Activated CD4-positive, alpha-beta T cell treated with anti-CD3 and anti-CD28 coated beads, Interleukin-2, amount 50 U/mL, for 16 hours (primary cell): ENCODE data around the gene MYH7B.

Experiments
- DNase-seq: peaks from one replicate; pipeline ENCODE4 v3.0.0-alpha.2; 2020

Gene MYH7B

DNA sequence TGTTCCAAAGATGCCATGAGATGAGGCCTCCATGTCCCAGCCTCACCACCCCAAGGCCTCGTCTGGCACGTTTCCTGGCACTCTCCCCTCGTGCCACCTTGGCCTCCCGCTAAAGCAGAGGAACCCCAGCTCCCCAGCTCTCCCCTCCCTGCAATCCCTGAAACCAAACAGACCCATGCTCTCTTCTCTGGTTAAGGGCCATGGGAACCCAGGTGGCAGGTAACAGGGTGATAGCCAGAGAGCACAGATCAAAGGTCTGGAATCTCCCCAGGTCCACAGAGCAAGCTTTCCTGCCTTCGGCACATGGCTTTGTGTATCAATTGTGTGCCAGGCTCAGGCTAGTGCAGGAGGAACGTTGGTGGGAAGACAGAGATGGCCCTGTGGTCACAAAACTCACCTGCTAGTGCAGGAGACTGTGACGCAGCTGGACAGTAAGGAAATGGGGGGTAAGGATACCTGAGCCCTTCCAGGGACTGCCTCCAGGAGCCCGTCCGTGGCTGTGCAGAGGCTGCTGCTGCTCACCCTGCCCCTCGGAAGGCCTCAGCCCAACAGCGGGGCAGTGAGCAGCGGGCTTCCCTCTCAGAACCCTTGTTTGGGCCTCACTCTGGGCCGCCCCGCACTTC, 39.0 kb downstream of the MYH7B start:
- DNase-seq: no peak

DNA sequence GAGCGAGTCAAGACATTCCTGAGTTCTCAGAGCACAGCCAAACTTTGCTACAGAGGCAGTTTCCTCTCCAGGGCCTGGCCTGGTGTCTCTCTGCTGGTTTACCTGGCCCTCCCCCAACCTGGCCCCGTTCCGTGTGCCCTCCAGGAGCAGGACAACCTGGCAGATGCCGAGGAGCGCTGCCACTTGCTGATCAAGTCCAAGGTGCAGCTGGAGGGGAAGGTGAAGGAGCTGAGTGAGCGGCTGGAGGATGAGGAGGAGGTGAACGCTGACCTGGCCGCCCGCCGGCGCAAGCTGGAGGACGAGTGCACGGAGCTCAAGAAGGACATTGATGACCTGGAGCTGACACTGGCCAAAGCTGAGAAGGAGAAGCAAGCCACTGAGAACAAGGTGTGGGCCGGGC, 39.5 kb downstream of the MYH7B start:
- DNase-seq: no peak

DNA sequence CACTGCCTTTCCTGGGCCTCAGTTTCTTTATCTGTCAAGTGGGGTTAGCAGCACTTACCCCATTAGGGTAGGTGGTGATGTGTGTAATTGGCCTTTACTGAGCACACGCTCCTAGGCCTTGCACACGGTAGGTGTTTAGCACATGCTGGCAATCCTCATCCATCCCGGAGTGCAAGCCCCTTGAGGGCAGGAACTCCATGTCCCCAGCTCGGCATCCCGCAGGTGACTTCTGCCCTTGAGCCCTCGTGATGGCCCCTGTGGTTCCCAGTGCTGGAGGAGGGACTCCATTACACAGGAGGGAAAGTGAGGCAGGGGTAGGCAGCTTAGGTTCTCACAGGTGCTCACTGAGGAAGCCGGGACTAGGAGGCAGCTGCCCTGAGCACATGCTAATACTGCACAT, 40.0 kb downstream of the MYH7B start:
- no peak for DNase-seq

GRCh38 chr20:34996243-34997028, 40.8 kb downstream of the MYH7B start:
- DNase-seq: no peak

DNA sequence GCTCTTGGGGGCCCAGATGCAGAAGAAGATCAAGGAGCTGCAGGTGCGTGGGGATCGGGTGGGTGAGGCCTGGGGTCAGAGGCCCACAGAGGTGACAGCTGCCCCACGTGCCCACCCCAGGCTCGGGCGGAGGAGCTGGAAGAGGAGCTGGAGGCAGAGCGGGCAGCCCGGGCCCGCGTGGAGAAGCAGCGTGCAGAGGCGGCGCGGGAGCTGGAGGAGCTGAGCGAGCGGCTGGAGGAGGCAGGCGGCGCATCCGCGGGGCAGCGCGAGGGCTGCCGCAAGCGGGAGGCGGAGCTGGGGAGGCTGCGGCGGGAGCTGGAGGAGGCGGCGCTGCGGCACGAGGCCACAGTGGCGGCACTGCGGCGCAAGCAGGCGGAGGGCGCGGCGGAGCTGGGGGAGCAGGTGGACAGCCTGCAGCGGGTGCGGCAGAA, 41.5 kb downstream of the MYH7B start:
- peak; percentile 10 for DNase-seq

GRCh38 chr20:34997774-34998173, 42.1 kb downstream of the MYH7B start:
- no peak for DNase-seq

DNA sequence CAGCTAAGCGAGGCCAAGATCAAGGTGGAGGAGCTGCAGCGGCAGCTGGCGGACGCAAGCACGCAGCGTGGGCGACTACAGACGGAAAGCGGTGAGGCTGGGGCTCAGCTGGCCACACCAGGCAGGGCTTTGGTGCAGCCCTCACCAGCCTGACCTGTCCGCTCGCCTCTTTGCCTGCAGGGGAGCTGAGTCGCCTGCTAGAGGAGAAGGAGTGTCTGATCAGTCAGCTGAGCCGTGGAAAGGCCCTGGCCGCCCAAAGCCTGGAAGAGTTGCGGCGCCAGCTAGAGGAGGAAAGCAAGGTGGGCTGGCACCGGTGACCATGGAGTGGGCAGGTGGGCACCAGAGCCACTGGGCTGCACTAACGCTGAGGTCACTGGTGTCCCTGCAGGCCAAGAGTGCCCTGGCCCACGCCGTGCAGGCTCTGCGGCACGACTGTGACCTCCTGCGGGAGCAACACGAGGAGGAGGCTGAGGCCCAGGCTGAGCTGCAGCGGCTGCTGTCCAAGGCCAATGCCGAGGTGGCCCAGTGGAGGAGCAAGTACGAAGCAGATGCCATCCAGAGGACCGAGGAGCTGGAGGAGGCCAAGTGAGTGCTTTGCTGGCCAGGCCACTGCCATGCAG, 42.8 kb downstream of the MYH7B start:
- no peak for DNase-seq

GRCh38 chr20:34999021-34999451, 43.4 kb downstream of the MYH7B start:
- DNase-seq: no peak

DNA sequence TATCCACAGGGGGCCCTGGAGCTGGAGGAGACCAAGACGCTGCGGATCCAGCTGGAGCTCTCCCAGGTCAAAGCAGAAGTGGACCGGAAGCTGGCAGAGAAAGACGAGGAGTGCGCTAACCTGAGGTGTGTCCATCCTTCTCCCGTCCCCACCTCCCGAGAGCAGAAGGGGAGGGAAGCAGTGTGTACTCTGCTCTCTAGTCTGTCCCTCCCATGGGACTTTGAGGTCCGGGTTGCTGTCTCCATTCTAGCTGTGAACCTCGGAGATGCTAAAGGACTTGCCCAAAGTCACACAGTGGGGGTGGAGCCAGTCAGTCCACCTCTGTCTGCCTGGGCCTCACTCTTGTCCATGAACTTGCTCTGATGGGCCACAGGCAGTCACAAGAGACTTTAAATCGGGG, 44.1 kb downstream of the MYH7B start:
- DNase-seq: no peak

GRCh38 chr20:35000311-35000921, 44.7 kb downstream of the MYH7B start:
- no peak for DNase-seq

DNA sequence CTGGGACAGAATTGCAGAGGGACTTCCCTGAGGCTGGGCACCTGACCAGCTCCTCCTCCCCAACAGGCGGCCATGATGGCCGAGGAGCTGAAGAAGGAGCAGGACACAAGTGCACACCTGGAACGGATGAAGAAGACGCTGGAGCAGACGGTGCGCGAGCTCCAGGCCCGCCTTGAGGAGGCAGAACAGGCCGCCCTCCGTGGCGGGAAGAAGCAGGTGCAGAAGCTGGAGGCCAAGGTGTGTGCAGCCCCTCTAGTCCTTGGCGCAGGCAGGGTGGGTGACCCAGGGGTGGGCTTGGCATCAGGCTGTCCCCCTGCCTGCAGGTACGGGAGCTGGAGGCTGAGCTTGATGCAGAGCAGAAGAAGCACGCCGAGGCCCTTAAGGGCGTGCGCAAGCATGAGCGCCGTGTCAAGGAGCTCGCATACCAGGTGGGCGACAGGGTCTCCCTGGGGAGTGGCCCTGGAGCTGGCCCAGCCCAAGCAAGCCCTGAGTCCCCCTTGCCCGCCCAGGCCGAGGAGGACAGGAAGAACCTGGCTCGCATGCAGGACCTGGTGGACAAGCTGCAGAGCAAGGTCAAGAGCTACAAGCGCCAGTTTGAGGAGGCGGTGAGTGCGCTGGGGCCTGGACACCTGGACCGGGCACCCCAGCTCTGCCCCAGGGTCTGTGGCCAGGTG, 45.4 kb downstream of the MYH7B start:
- no peak for DNase-seq

GRCh38 chr20:35001596-35002362, 46.1 kb downstream of the MYH7B start:
- no peak for DNase-seq

GRCh38 chr20:35002426-35003210, 47.0 kb downstream of the MYH7B start:
- DNase-seq: no peak

DNA sequence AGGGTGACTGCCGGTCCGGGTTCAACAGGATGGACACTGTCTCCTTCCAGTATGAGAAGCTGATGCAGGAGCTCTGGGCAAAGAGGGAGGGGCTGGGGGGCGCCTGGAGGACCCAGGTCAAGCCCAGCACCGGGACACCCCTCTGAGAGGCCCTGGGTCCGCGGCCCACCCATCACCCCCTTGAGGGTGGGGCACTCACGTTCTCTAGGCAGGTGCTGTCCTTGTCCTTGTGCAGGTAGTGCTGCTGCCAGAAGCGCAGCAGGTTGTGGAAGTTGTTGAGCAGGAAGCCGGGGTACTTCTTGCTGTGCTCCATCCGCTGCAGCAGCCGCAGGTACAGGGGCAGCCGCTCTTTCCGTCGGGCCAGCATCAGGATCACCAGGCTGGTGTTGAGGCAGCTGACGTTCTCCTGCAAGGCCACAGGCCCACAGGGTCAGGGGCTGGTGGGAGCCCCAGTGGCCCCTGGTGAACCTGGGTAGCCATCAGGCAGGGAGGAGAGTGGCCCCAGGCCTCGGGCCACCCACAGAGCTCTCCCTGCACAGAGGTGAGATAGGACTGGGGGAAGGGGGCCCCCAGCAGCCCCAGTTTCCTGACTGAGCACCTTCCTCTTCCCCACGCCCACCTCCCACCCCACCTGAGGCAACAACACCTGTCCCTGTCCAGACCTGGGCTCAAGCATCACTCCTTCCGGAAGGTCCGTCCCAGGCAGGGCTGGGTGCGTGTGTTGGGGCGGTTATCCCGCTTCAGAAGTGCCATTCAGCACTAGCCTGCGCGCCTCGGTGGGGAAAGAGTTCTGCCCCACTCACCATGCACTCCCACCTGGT, 47.8 kb downstream of the MYH7B start:
- no peak for DNase-seq

GRCh38 chr20:35004051-35004725, 48.5 kb downstream of the MYH7B start:
- no peak for DNase-seq

DNA sequence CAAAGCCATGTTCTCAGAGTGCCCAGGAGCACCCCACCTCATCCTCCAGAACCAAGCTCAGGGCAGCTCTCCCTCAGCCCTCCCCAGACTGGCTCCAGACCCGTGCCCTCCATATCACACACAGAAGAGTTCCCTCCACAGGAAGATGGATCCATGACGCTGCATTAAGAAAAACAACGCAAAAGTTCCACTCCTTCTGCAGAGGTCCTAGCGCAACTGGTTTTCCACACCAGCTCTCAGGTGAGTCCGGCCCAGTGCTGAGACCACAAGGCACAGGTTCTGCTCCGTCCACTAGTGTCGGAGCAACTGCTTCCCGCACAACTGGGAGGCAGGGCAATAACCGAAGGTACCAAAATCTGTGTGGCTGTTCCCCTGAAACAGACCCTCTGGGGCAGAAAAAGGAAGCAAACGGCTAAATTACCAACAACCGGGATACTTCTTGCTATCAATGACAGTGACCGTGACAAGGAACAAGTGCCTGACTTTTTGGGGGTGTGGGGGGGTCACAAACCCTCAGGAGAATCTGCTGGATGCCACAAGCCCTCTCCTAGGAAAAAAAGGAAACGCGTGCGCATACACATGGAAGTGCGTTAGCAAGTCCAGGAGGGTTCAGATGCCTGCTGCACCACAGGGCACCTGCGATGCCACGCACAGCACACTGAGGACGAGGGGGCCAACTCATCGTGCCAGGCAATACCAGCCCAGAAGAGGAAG, 49.2 kb downstream of the MYH7B start:
- DNase-seq: no peak
